Measurements from ENCODE around the gene PRKAR2A. TPM values are rescaled to one million over a fixed set of nuclear protein-coding genes. Genes with fewer than 3 reads are reported as not detected.
"Not testable (repeated sequence)": the region's sequence is repeated elsewhere in the genome, so short reads cannot be mapped to it uniquely, and the experiment has no call there.

PRKAR2A gene
- total RNA-seq, 1 donor from 2014 or later, result 72.1 TPM

DNA sequence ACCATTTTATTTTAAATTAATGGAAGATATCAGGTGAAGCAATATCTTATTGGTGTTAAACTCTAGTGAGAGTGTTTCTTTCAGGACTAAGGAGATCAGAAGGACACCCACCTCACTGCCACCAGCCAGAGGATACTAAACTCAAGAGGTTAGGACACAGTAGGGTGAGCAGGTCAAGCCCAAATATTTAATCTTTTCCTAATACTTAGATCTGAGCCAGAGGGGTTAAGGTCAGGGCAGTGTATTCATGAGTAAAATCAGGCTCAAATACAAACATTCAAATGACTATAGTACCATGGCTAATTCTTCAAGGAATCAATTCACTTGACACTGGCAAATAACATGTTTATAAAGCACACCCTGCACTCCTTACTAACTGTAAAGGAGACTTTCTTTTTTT is 65.6 kb downstream of the PRKAR2A start:
- no peak for DNase-seq (ENCODE audit: low spot score)

DNA sequence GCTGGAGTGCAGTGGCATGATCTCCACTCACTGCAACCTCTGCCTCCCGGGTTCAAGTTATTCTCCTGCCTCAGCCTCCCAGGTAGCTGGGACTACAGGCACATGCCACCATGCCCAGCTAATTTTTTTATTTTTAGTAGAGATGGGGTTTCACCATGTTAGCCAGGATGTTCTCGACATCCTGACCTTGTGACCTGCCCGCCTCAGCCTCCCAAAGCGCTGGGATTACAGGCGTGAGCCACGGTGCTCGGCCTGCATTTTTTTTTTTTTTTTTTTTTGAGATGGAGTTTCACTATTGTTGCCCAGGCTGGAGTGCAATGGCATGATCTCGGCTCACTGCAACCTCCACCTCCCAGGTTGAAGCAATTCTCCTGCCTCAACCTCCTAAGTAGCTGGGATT is 69.1 kb downstream of the PRKAR2A start:
- DNase-seq (ENCODE audit: low spot score), result not testable (repeated sequence)

DNA sequence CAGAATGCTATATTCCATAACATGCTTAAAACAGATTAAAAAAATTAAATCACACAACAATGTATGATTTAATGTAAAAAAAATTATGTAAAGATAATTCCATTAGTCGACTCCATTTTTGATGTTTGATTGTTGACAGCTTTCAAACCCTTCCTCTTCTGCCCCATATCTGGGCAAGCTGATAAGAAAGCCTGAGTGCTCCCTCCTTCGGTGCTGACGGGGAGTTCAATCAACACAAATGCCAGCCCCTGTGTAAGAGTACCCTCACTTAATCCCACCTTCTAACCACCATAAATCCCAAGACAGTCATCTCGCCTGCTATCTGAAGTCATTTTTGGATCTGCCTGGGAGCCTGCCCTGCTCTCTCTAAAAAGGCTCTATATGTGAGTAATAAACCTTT is 70.8 kb downstream of the PRKAR2A start:
- DNase-seq (ENCODE audit: low spot score), result no peak

DNA sequence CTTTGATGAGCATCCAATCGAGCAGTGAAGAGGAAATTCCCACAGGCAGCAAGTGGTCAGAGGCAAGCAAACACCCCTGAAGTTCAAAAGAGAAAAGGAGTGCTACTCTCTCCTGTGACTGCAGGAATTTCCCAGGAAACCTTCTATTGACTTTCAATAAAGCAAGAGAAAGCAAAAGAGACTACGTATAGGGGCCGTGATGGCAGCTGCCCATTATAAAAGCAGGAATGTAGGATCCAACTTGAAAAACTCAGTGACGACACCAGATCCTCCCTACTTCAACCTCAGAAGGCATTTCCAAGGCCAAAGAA is 77.5 kb downstream of the PRKAR2A start:
- no peak for DNase-seq (ENCODE audit: low spot score)

DNA sequence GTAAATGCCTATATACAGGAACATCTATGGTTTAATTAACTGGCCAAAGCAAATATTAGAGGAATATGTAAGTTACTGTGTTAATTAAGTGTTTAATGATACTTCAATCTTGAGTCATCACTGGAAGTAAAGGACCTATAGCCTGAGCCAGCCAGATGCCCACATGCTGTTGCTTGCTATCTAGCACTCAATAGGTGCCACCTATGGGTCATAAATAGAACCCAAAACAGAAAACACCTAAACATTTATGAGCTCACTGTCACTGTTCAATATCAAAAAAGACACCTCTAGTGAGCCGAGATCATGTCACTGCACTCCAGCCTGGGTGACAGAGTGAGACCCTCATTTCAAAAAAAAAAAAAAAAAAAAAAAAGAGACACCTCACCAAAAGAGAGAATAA is 82.3 kb downstream of the PRKAR2A start:
- DNase-seq (ENCODE audit: low spot score), result no peak

DNA sequence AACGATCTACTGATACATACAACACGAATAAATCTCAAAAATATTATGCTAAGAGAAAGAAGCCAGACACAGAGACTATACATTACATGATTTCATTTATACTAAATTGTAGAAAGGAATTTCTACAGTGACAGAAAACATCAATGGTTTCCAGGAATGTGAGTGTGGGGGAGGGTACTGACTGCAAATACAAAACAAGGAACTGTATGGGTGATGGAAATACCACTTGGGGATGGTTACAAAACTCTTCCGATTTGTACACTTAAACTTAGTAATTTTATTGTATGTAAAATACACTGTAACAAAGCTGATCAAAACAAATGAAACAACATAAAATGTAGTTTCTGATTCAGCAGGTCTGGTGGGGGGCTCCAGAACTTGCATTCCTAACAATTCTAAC is 84.9 kb downstream of the PRKAR2A start:
- no peak for DNase-seq (ENCODE audit: low spot score)

DNA sequence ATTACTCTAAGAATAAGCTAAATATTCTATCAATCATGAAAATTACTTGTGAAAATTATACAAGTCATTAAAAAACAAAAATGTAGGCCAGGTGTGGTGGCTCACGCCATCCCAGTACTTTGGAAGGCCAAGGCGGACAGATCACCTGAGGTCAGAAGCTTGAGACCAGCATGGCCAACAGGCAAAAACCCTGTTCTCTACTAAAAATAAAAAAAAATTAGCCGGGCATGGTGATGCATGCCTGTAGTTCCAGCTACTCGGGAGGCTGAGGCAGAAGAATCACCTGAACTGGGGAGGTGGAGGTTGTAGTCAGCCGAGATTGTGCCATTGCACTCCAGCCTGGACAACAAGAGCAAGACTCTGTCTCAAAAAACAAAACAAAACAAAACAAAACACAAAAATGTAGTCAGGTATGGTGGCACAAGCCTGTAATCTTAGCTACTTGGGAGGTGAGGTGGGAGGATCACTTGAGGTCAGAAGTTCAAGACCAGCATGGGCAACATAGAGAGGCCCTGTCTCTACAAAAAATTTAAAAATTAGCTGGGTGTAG is 87.6 kb downstream of the PRKAR2A start:
- DNase-seq (ENCODE audit: low spot score), result not testable (repeated sequence)

DNA sequence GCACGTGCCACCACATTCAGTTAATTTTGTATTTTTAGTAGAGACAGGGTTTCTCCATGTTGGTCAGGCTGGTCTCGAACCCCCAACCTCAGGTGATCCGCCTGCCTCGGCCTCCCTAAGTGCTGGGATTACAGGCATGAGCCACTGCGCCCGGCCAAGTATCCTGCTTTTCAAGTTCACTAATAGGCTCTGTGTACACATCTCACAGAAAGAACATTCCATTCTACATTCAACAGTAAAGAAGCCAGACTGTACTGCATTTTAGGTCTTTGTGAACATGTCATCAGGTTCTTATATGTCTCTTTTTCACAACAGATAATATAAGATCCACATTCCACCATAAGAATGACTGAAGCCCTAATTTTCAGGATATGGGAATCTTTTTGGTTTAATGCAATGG is 88.1 kb downstream of the PRKAR2A start:
- not testable (repeated sequence) for DNase-seq (ENCODE audit: low spot score)

DNA sequence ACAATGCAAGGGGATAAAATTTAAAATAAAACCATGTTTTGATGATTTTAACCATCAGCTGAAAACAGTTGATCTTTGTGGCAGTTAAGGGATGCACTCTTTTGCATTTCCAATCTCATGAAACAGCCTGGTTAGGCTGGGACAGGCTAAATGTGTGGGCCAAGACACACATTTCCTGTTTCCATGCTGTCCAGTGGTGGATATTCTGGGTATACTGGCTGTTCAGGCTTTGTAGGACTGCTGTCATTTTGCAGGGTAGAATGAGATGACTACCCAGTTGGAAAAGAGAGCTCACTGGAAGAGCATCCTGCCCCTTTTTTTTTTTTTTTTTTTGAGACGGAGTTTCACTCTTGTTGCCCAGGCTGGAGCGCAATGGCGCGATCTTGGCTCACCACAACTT is 88.6 kb downstream of the PRKAR2A start:
- no peak for DNase-seq (ENCODE audit: low spot score)

DNA sequence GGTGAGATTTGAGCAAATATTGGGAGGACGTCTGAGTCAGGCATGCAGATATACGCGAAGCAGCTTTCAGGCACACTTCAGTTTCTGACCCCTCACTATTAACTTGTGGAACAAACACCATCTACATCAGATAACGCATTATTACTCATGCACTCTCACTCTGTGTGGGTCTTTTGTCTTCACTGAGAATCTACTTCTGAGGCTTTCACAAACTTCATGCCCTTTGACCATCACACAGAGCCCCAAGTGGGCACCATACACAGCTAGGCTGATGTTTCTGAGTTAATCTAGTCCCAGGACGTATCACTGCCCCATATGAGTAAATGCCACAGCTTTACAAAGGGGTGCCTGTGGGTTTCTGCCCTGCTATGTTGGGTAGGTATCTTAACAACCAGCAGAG is 91.0 kb downstream of the PRKAR2A start:
- DNase-seq (ENCODE audit: low spot score), result no peak

DNA sequence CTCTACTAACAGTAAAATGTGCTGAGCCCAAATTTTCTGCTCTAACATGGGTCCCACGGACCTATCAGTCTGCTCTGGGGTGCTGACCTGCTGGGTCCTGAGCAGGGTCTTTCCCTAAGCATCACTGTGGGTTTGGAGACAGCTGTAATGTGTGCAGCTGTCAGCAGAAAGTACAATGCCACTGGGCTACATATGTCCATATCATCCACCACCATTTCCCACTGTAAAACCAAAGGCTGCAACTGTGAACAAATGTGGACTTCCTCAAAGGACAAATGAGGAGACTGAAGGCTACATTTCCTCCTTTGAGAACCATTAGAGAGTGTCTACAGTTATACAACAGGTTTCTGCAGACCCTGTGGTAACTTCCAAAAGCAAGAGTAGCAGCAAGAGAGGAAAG is 96.8 kb downstream of the PRKAR2A start:
- DNase-seq (ENCODE audit: low spot score), result no peak

DNA sequence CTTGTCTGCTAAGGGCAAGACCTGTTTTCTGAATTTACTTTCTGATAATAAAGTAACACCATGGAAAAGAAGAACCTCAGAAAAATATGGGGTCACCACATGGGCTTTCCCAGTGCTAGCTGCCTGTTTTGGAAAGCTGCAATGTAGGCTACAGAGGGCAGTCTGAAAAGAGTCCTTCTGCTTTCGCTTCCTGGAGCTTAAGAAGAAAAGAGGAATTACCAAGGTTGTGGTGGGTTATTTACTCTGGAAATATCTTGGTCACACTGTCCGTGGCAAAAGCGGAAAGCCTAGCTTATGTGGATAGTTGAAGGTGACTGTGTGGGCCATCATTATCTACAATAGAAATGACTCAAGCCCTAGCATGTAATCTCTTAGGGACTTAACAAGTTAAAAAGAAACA is 98.9 kb downstream of the PRKAR2A start:
- DNase-seq (ENCODE audit: low spot score), result no peak

DNA sequence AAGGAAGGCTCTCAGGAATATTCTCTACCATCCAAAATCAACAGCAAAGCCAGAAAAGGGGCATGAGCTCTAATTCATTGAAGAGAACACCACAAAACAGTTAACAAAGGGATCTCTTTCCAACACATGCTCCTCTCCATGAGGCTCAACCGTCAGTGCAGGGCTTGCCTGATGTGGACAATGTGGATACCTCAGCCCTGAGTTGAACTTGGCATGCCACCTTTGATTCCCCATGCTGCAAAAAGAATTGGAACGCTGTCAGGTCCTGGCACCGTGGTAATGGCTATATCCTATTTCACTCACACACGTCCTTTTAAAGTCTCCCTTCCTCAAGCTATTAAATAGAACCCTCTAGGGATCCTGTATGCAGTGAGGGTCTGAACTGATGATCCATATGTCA is 100.0 kb downstream of the PRKAR2A start:
- no peak for DNase-seq (ENCODE audit: low spot score)

DNA sequence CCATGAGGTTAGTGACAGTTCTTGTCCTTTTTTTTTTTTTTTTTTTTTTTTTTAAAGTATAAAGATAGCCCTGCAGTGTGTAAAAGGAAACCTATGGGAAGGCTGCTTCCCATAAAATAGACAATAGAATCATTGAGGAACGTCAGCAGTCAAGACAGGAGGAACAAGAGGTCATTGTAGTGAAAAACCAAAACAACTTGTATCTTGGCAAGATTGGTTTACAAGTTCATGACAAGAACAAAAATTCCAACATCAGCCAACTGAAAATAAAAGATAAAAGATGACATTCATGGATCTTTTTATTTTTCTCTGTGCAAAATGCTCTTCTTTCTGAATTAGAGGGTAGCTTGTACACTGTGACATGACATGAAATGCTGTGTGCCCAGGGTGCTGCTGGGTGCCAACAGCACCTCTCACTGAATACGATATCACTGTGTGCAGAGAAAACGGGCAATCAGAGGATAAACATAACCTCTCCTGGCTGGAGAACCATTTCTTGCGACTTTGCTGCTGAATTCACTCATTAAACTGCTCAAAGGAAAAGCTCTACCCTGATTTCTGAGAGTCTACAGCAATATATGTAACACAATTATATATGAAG is 100.6 kb downstream of the PRKAR2A start:
- no peak for DNase-seq (ENCODE audit: low spot score)

DNA sequence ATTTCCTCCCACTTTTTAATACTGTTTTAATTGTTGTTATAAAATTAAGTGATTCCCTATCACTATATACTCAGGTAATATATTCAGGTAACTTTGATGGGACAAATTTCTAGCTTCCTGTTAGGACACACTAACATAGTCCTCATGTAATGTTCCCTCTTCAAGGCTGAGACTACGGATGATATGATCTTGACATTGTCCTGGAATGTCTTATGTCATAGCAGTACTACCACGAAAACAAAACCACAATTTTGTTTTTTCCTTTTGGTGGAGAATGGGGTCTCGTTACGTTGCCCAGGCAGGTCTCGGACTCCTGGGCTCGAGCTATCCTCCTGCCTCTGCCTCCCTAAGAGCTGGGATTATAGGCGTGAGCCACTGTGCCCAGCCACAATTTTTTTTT is 103.9 kb downstream of the PRKAR2A start:
- no peak for DNase-seq (ENCODE audit: low spot score)

DNA sequence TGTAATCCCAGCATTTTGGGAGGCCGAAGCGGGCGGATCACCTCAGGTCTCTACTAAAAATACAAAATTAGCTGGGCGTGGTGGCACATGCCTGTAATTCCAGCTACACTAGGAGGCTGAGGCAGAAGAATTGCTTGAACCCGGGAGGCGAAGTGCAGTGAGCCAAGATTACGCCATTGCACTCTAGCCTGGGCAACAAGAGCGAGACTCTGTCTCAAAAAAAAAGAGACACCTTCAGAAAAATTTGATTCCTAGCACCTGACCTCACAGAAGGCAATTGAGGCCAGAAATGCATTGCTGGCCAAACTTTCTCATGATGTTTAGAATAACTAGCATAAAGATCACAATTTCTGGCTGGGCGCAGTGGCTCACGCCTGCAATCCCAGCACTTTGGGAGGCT is 106.4 kb downstream of the PRKAR2A start:
- not testable (repeated sequence) for DNase-seq (ENCODE audit: low spot score)

DNA sequence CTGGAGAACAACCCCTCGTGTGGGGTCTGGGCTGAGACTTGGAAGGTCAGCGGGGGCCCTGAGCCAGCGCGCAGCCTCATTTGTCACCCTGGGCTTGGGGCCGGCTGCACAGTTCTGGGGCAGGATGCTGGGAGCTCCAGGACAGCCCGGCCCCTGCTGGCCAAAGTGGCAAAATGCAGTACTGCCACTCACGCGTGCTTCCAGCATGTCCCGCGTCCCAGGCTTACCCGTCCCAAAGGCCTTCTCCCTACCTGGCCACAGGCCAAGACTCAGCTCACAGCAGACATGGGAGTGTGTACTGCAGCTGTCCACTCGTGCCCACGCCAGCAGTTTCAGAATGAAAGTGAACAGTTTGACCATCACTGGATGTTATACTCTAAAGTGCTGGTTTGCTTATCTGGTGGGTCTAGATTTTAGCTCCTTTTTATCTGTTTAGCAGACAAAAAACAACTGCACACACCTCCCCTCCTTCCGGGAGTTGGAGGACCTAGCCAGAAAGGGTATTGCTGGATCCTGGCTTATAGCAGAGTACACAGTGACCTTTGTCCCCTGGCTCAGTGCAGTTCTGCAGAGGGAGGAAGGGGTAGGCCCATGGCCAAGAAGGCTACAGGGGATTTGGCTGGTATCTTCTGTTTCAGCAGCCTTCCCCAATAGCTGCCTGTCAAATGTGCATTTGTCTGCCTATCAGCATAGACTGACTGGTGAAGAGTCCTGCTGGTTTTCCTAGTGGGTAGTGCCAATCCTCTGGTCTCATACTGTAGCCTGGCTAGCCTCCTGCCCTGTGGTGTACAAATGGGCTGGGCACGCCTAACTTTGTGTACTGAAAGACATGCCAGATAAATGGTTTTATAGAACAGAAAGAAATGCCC is 107.5 kb downstream of the PRKAR2A start:
- DNase-seq (ENCODE audit: low spot score), result peak; percentile 96

DNA sequence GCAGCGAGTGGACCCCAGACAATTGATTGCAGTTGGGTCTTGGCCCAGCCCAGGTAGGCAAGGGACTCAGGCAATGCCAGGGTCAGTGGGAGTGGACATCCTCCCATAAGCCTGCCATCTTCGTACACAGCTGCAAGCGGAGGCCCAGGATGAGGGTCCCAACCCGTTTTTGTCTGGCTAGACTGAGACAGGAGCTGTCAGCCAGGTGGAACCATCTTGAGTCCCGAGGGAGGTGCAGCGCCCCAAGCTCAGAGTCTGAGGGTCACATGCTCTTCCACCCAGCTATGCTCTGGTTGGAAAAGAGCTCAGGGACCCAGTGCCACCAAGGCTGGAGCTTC is 108.1 kb downstream of the PRKAR2A start:
- DNase-seq (ENCODE audit: low spot score), result no peak

DNA sequence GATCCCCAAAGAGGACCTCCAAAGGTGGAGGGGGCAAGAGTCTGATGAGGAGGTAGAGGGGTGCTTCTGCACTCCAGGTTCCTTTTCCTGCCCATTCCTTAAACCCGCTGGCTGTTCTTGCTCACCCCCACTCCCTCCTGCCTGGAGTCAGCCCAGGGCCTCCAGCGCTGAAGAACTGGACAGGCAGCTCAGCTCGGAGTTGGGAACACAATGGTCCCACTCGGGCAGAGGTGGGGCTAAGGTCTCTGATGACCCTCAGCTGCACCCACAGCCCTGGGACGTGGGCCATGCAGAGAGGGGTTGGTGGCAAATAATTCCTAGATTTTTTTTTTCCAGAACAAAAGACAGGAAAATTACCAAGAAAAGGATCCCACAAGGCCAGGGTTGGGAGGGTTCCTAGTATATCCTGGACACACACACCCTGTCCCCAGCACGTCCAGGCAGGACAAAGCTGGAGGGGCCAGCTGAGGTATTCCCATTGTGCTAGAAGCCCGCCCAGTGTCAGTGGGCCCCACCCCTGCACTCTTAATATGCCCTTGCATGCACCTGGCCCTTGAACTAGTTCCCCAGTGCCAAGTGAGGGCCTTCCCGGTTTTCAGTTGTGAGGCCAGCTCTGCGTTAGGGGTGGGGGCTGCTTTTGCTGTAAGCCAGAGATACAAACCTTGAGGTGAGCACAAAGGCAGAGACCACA is 108.6 kb downstream of the PRKAR2A start:
- peak; percentile 69 for DNase-seq (ENCODE audit: low spot score)

DNA sequence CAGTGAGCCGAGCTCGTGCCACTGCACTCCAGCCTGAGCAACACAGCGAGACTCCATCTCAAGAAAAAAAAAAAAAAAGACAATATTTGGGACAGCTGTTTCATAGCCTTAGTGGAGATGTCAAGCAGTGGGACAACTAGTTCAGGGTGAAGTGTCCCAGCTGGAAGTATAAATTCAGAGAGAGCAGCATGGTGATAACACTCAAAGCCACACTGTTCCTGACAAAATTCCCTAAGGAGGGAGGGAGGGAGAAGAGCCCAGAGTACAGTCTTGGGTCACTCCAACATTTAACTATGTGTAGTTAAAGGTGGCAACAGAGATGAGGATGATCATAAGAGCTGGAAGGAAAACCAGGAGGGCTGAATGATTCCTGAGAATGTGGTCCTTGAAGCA is 109.5 kb downstream of the PRKAR2A start:
- DNase-seq (ENCODE audit: low spot score), result no peak

DNA sequence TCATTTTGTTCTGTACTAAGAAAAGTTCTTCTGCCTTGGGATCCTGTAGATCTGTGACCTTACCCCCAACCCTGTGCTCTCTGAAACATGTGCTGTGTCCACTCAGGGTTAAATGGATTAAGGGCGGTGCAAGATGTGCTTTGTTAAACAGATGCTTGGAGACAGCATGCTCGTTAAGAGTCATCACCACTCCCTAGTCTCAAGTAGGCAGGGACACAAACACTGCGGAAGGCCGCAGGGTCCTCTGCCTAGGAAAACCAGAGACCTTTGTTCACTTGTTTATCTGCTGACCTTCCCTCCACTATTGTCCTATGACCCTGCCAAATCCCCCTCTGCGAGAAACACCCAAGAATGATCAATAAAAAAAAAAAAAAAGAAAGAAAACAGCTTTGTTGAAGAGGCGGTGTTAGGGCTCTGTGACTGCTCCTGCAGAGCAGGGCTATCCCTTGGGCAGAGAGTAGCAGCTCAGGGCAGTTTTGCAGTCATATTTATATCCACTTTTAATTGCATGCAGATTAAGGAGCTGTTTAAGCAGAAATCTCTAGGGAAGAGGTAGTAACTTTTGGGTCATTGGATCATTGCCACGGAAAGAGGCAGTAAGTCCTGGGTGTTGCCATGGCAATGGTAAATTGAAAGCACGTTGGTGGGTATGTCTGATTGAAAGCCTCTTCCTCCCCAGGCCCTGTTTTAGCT is 112.5 kb downstream of the PRKAR2A start:
- DNase-seq (ENCODE audit: low spot score), result not testable (repeated sequence)

DNA sequence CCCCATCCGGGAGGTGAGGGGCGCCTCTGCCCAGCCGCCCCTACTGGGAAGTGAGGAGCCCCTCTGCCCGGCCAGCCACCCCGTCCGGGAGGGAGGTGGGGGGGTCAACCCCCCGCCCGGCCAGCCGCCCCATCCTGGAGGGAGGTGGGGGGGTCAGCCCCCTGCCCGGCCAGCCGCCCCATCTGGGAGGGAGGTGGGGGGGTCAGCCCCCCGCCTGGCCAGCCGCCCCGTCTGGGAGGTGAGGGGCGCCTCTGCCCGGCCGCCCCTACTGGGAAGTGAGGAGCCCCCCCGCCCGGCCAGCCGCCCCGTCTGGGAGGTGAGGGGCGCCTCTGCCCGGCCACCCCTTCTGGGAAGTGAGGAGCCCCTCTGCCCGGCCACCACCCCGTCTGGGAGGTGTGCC is 113.1 kb downstream of the PRKAR2A start:
- DNase-seq (ENCODE audit: low spot score), result not testable (repeated sequence)

Measured in mesenteric fat pad (tissue), 1 donor.